ENCODE measurements around the gene RNF138. TPM values are rescaled to one million over a fixed set of nuclear protein-coding genes. Genes with fewer than 3 reads are reported as not detected.
"Not testable (repeated sequence)": the region's sequence is repeated elsewhere in the genome, so short reads cannot be mapped to it uniquely, and the experiment has no call there.

Gene RNF138
- total and polyA plus RNA-seq, 3 donors from 2014 or later: 121 to 295 (median 190) TPM

DNA sequence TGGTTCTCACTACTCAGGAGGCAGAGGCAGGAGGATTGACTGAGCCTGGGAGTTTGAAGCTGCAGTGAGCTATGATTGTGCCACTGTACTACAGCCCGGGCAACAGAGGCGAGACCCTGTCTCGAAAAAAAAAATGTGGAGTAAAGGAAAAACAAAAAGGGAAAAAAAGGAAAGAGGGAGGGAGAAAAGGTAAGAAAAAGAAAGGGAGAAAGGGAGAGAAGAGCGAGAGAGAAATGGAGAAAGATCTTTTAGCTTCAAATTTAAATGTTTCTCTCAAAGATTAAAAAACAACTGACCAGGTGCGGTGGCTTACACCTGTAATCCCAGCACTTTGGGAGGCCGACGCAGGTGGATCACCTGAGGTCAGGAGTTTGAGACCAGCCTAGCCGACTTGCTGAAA lies 7.9 kb upstream of the RNF138 start:
- intact Hi-C loops (cut with DNase I; ENCODE audit: low total_unique reads): no loop called here
- 94 to 95% methylated on average over 8 of the region's 8 CpGs for WGBS, 2 donors
- H3K4me3 ChIP-seq: no peak overlapping the region
- H3K27ac ChIP-seq: no peak overlapping the region
- TF ChIP-seq, protein P1, sequence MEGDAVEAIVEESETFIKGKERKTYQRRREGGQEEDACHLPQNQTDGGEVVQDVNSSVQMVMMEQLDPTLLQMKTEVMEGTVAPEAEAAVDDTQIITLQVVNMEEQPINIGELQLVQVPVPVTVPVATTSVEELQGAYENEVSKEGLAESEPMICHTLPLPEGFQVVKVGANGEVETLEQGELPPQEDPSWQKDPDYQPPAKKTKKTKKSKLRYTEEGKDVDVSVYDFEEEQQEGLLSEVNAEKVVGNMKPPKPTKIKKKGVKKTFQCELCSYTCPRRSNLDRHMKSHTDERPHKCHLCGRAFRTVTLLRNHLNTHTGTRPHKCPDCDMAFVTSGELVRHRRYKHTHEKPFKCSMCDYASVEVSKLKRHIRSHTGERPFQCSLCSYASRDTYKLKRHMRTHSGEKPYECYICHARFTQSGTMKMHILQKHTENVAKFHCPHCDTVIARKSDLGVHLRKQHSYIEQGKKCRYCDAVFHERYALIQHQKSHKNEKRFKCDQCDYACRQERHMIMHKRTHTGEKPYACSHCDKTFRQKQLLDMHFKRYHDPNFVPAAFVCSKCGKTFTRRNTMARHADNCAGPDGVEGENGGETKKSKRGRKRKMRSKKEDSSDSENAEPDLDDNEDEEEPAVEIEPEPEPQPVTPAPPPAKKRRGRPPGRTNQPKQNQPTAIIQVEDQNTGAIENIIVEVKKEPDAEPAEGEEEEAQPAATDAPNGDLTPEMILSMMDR (IDR thresholded peaks at IDR 0.05): no peak
- no peaks in the 10 kb centered on the region for H3K9me3 ChIP-seq
- no peaks in the 10 kb centered on the region for H3K36me3 ChIP-seq (ENCODE audit: low read depth, missing control alignments)
- no peak for DNase-seq
- no peaks in the 10 kb centered on the region for H3K27me3 ChIP-seq
- no peaks in the 10 kb centered on the region for H3K4me1 ChIP-seq

DNA sequence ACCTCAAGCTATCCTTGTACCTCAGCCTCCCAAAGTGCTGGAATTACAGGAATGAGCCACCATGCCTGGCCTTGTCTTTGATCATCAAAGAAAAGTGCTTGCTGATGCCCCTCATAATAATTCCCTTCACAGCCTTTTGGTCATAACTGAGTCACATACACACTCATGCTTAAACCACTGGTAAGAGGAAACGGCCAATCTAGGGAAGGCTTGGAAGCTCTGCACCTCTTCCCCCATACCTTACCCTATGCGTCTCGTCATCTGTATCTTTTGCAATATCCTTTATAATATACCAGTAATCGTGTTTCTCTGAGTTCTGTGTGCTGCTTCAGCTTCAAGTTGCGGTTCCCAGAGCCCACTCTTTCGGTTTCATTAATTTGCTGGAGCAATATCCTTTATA lies 4.8 kb upstream of the RNF138 start:
- Histone ChIP-seq H3K4me1 (no peaks in the 10 kb centered on the region), H3K4me3 (no peak overlapping the region), H3K27ac (no peak overlapping the region), H3K9me3 (no peaks in the 10 kb centered on the region), H3K27me3 (no peaks in the 10 kb centered on the region), H3K36me3 (ENCODE audit: low read depth, missing control alignments) (no peaks in the 10 kb centered on the region)
- WGBS, 2 donors: 75 to 85% methylated on average over 6 of the region's 6 CpGs
- intact Hi-C loops (cut with DNase I; ENCODE audit: low total_unique reads): no loop called here
- no peak for DNase-seq
- TF ChIP-seq POLR2A (IDR thresholded peaks at IDR 0.05): no peak
- TF ChIP-seq, protein P1 (IDR thresholded peaks at IDR 0.05): no peak

DNA sequence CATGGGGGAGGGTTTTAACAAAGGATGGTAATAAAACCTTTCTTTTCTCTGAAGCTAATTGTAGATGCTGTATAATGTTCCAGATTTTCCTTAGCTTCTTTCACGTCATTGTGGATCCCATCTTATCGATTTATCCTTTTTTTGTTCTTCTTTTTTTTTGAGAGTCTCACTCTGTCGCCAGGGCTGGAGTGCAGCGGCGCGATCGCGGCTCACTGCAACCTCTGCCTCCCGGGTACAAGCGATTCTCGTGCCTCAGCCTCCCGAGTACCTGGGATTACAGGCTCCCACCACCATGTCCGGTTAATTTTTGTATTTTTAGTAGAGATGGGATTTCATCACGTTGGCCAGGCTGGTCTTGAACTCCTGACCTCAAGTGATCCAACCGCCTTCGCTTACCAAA lies 843 bp upstream of the RNF138 start:
- Histone ChIP-seq H3K4me3 (peak overlapping the region; percentile 93 to 96), H3K27ac (peak overlapping the region in 1 of 2 donors; percentile 99)
- not testable (repeated sequence) for DNase-seq; H3K27me3 ChIP-seq; H3K9me3 ChIP-seq; H3K4me1 ChIP-seq; H3K36me3 ChIP-seq (ENCODE audit: low read depth, missing control alignments)
- 64 to 76% methylated on average over 16 of the region's 16 CpGs for WGBS, 2 donors
- intact Hi-C loops (cut with DNase I; ENCODE audit: low total_unique reads): loop anchor here (5.0 kb wide), 1 partner anchor 149 kb away; the partner anchor contains the start of gene TRAPPC8

DNA sequence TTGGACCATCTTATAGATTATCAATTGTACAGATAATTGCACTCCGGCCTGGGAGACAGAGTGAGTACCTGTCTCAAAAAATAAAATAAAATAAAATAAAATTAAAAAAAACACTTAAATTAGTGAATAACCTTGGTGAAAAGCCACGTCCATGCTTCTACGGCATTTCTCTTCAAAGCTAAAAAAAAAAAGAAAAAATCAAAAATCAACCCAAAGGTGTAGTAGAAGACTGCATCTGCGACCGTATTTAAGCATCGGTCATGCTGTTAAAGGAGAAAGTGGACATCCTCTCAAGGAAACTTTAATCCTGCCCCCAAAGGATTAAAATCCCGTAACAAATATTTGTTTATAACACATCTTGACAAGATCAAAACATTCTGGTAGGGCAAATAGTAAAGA lies 350 bp upstream of the RNF138 start:
- Histone ChIP-seq H3K27me3 (no peaks in the 10 kb centered on the region), H3K9me3 (no peaks in the 10 kb centered on the region), H3K4me1 (peaks cover 10% of the 10 kb centered on the region), H3K4me3 (peak overlapping the region; percentile 93 to 96), H3K36me3 (ENCODE audit: low read depth, missing control alignments) (no peaks in the 10 kb centered on the region), H3K27ac (peak overlapping the region; percentile 99 to 100)
- 26 to 27% methylated on average over 7 of the region's 7 CpGs for WGBS, 2 donors
- intact Hi-C loops (cut with DNase I; ENCODE audit: low total_unique reads): loop anchor here (5.0 kb wide), 1 partner anchor 149 kb away; the partner anchor contains the start of gene TRAPPC8
- TF ChIP-seq POLR2A (IDR thresholded peaks at IDR 0.05): no peak
- TF ChIP-seq, protein P1 (IDR thresholded peaks at IDR 0.05): no peak
- no peak for DNase-seq

DNA sequence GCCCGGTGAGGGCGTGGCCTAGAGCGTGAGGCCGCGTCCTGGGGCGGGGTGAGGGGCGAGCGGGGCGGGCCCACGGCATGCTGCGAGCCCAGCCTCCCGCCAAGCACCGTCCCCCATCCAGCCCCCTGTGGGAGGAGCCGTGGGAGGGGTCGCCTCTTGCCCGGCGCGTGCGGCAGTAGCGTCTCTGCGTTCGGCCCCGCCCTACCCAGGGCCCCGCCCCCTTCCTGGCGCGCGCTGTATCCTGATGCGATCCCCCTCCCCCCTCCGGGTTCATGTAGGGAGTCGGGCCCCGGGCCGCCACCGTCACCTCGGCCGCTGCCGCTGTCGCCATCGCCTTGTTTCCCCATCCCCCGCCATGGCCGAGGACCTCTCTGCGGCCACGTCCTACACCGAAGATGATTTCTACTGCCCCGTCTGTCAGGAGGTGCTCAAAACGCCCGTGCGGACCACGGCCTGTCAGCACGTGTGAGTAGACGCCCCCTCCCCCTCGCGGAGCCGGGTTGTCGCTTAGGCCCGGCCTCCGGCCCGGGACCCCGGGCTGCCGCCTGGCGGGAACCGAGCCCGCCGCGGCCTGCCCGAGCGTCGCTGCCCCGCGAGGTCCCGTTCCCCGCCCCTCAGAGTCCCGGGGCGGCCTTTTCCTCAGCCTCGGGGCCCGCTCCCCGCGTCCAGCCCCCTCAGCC lies 888 bp downstream of the RNF138 start:
- H3K4me1 ChIP-seq: peaks cover 10% of the 10 kb centered on the region
- DNase-seq: peak; percentile 99
- peak overlapping the region; percentile 99 to 100 for H3K27ac ChIP-seq
- H3K9me3 ChIP-seq: no peaks in the 10 kb centered on the region
- intact Hi-C loops (cut with DNase I; ENCODE audit: low total_unique reads): loop anchor here (5.0 kb wide), 1 partner anchor 150 kb away; the partner anchor contains the start of gene TRAPPC8
- peak overlapping the region; percentile 93 to 96 for H3K4me3 ChIP-seq
- no peaks in the 10 kb centered on the region for H3K36me3 ChIP-seq (ENCODE audit: low read depth, missing control alignments)
- H3K27me3 ChIP-seq: no peaks in the 10 kb centered on the region
- TF ChIP-seq, protein P1 (IDR thresholded peaks at IDR 0.05): no peak
- TF ChIP-seq POLR2A (IDR thresholded peaks at IDR 0.05): no peak
- 0% methylated on average over 11 to 41 of the region's 77 CpGs for WGBS, 2 donors
